CD8-positive, alpha-beta memory T cell (primary cell): ENCODE data around the gene TUSC2. TPM values are rescaled to one million over a fixed set of nuclear protein-coding genes. Genes with fewer than 3 reads are reported as not detected.
"Not testable (repeated sequence)": the region's sequence is repeated elsewhere in the genome, so short reads cannot be mapped to it uniquely, and the experiment has no call there.

Experiments
- CTCF ChIA-PET: fragments of 350-600 bp; sonication (Branson Sonifier 250); formaldehyde crosslinking; loops from one replicate; lab custom pipeline; 2021; ENCODE audit warnings: antibody characterized with exemption; lab: Charles Lee
- POLR2A ChIA-PET: fragments of 350-600 bp; sonication (Branson Sonifier 250); formaldehyde crosslinking; loops from one replicate; lab custom pipeline; 2021; ENCODE audit warnings: antibody characterized with exemption; lab: Charles Lee
- DNase-seq, 5 donors: peaks; one replicate each; pipeline versions ENCODE4 v3.0.0 to v3.0.0-alpha.2; 2020 to 2022; ENCODE audit warnings: mixed read lengths in 1 of 5
- H3K27ac ChIP-seq: one replicate; pipeline ENCODE4 v1.7.0; 2013; ENCODE audit warnings: low read depth, mild to moderate bottlenecking, low read length, moderate library complexity
- H3K27me3 ChIP-seq: 2 replicates; pipeline ENCODE4 v1.7.0; 2013; ENCODE audit warnings: low read length, mild to moderate bottlenecking; ENCODE audit not compliant: insufficient read depth, poor library complexity, severe bottlenecking
- H3K36me3 ChIP-seq: 2 replicates; pipeline ENCODE4 v1.7.0; 2013; ENCODE audit warnings: mild to moderate bottlenecking, low read length, moderate library complexity; ENCODE audit not compliant: insufficient read depth
- H3K4me1 ChIP-seq: 2 replicates; pipeline ENCODE4 v1.7.0; 2013; ENCODE audit warnings: mild to moderate bottlenecking, low read length, moderate library complexity; ENCODE audit not compliant: insufficient read depth
- H3K4me3 ChIP-seq: 2 replicates; pipeline ENCODE4 v1.7.0; 2013; ENCODE audit warnings: mild to moderate bottlenecking, low read length
- H3K9me3 ChIP-seq: 2 replicates; pipeline ENCODE4 v1.7.0; 2013; ENCODE audit warnings: mild to moderate bottlenecking, low read length
- H3K27ac Mint-ChIP-seq, 8 donors: one replicate each; pipeline ENCODE4 v1.8.0; 2020 to 2021; ENCODE audit warnings: mixed read lengths in 8 of 8, mild to moderate bottlenecking in 6 of 8, inconsistent platforms in 3 of 8, moderate library complexity in 3 of 8
- H3K27me3 Mint-ChIP-seq, 2 donors: one replicate each; pipeline ENCODE4 v1.8.0; 2020 to 2021; ENCODE audit warnings: mixed read lengths in 2 of 2, mild to moderate bottlenecking in 1 of 2, moderate library complexity in 1 of 2
- H3K36me3 Mint-ChIP-seq, 3 donors: one replicate each; pipeline ENCODE4 v1.8.0; 2020 to 2021; ENCODE audit warnings: mixed read lengths in 3 of 3, inconsistent platforms in 1 of 3, mild to moderate bottlenecking in 1 of 3
- H3K4me1 Mint-ChIP-seq, 3 donors: one replicate each; pipeline ENCODE4 v1.8.0; 2020 to 2021; ENCODE audit warnings: mixed read lengths in 3 of 3, inconsistent platforms in 1 of 3, mild to moderate bottlenecking in 1 of 3
- H3K4me3 Mint-ChIP-seq, 7 donors: one replicate each; pipeline ENCODE4 v1.8.0; 2020 to 2021; ENCODE audit warnings: mixed read lengths in 7 of 7, mild to moderate bottlenecking in 6 of 7, moderate library complexity in 4 of 7, inconsistent platforms in 2 of 7
- H3K9me3 Mint-ChIP-seq, 5 donors: one replicate each; pipeline ENCODE4 v1.8.0; 2020 to 2022; ENCODE audit warnings: mixed read lengths in 5 of 5, mild to moderate bottlenecking in 3 of 5, moderate library complexity in 2 of 5, inconsistent platforms in 1 of 5
- polyA plus RNA-seq: library from polyadenylated mRNA; unstranded; fragments of 300-500 nt; fragmentation: Illumina TruSeq; gene quantifications from one replicate; pipeline ENCODE4 v1.2.3, GENCODE V29; 2021
- total RNA-seq, 2 experiments: library from RNA; stranded (reverse); gene quantifications; one replicate each; pipeline ENCODE4 v1.2.3, GENCODE V29; 2021

The TUSC2 gene
- total and polyA plus RNA-seq, 3 experiments from 2014 or later: 31.4 to 52.9 (median 36.6) TPM

GRCh38 chr3:50286322-50287227 lies 41.4 kb downstream of the TUSC2 start:
- no peaks in the 10 kb centered on the region for H3K9me3 Mint-ChIP-seq
- no peaks in the 10 kb centered on the region for H3K27me3 Mint-ChIP-seq
- POLR2A ChIA-PET: no interaction called here
- H3K36me3 ChIP-seq: peaks cover 6% of the 10 kb centered on the region
- DNase-seq: no peak
- CTCF ChIA-PET: interaction anchor here (1.0 kb wide), 1 partner anchor 92 kb away, joined by 3 read pairs; no protein-coding TSS in a partner anchor
- peaks cover 5 to 6% (median 6%) of the 10 kb centered on the region in 3 donors for H3K4me1 Mint-ChIP-seq
- peaks cover 12% of the 10 kb centered on the region for H3K4me1 ChIP-seq
- H3K27me3 ChIP-seq: no peaks in the 10 kb centered on the region
- H3K9me3 ChIP-seq: no peaks in the 10 kb centered on the region
- peaks cover 0 to 42% (median 7%) of the 10 kb centered on the region in 3 donors for H3K36me3 Mint-ChIP-seq
- no peak overlapping the region for H3K4me3 ChIP-seq
- no peak overlapping the region for H3K4me3 Mint-ChIP-seq
- no peak overlapping the region for H3K27ac ChIP-seq
- peak overlapping the region in 1 of 8 donors; percentile 26 for H3K27ac Mint-ChIP-seq

- not testable (repeated sequence) for H3K4me1 Mint-ChIP-seq, H3K27me3 Mint-ChIP-seq, H3K9me3 Mint-ChIP-seq, H3K4me3 ChIP-seq, H3K36me3 ChIP-seq, H3K4me3 Mint-ChIP-seq, H3K9me3 ChIP-seq, H3K27me3 ChIP-seq, DNase-seq, H3K4me1 ChIP-seq, H3K27ac Mint-ChIP-seq, H3K27ac ChIP-seq
- ChIA-PET POLR2A (interaction anchor here (0.6 to 1.1 kb wide), 2 partner anchors 8 to 76 kb away, joined by 3 read pairs; partner anchors contain the start of gene IFRD2), CTCF (interaction anchor here (1.0 to 1.7 kb wide), 2 partner anchors 14 to 24 kb away, joined by 3 to 5 read pairs; no protein-coding TSS in a partner anchor)
- peaks cover 0 to 28% (median 7%) of the 10 kb centered on the region in 3 donors for H3K36me3 Mint-ChIP-seq
These were observed 43.9 kb downstream of the TUSC2 start for GRCh38 chr3:50284121-50284520.

- Mint-ChIP-seq H3K4me1 (peaks cover 10 to 17% (median 14%) of the 10 kb centered on the region in 3 donors), H3K27me3 (peaks cover 19 to 22% of the 10 kb centered on the region in 2 donors), H3K36me3 (no peaks in the 10 kb centered on the region), H3K27ac (no peak overlapping the region), H3K4me3 (no peak overlapping the region), H3K9me3 (no peaks in the 10 kb centered on the region)
- CTCF ChIA-PET: interaction anchor here (0.7 to 2.2 kb wide), 5 partner anchors 28 to 87 kb away, joined by 3 to 10 read pairs (median 4); no protein-coding TSS in a partner anchor
- H3K4me3 ChIP-seq: no peak overlapping the region
- DNase-seq: no peak
- no peaks in the 10 kb centered on the region for H3K36me3 ChIP-seq
- H3K27ac ChIP-seq: no peak overlapping the region
- H3K9me3 ChIP-seq: no peaks in the 10 kb centered on the region
- POLR2A ChIA-PET: interaction anchor here (0.5 to 1.4 kb wide), 2 partner anchors 39 to 44 kb away, joined by 3 to 4 read pairs; partner anchors contain the start of gene GNAI2
- H3K4me1 ChIP-seq: peaks cover 15% of the 10 kb centered on the region
- H3K27me3 ChIP-seq: peaks cover 13% of the 10 kb centered on the region
These were observed 48.6 kb downstream of the TUSC2 start for GRCh38 chr3:50279255-50280016.

- no peak within 1 kb of the TSS for H3K27ac ChIP-seq
- no peak within 1 kb of the TSS for H3K4me3 Mint-ChIP-seq
- CTCF ChIA-PET: interaction anchor here (1.4 to 2.2 kb wide), 3 partner anchors 32 to 87 kb away, joined by 3 to 10 read pairs (median 10); no protein-coding TSS in a partner anchor
These were observed 49.2 kb downstream of the TUSC2 start, which contains the start of gene LSMEM2 for GRCh38 chr3:50278880-50279224. TSS of gene LSMEM2 (plus strand) at chr3:50279087. CDS start at chr3:50279114, 27 bp downstream.

GRCh38 chr3:50278123-50278879 lies 49.7 kb downstream of the TUSC2 start:
- Mint-ChIP-seq H3K36me3 (no peaks in the 10 kb centered on the region), H3K4me1 (peaks cover 15 to 26% (median 19%) of the 10 kb centered on the region in 3 donors), H3K27me3 (peaks cover 24 to 29% of the 10 kb centered on the region in 2 donors), H3K27ac (peak overlapping the region in 1 of 8 donors; percentile 61), H3K9me3 (no peaks in the 10 kb centered on the region), H3K4me3 (no peak overlapping the region)
- ChIA-PET CTCF (interaction anchor here (1.4 to 2.2 kb wide), 4 partner anchors 18 to 86 kb away, joined by 3 to 10 read pairs (median 6); no protein-coding TSS in a partner anchor), POLR2A (interaction anchor here (1.4 kb wide), 1 partner anchor 43 kb away, joined by 4 read pairs; the partner anchor contains the start of gene GNAI2)
- Histone ChIP-seq H3K27me3 (peaks cover 24% of the 10 kb centered on the region), H3K4me1 (peaks cover 24% of the 10 kb centered on the region), H3K4me3 (no peak overlapping the region), H3K9me3 (no peaks in the 10 kb centered on the region), H3K36me3 (no peaks in the 10 kb centered on the region), H3K27ac (no peak overlapping the region)
- DNase-seq: no peak

More at GRCh38 chr3:50278880-50279224, 49.2 kb downstream of the TUSC2 start, which contains the start of gene LSMEM2:
- H3K27me3 ChIP-seq: peaks cover 19% of the 10 kb centered on the region
- DNase-seq: no peak
- no peak within 1 kb of the TSS for H3K4me3 ChIP-seq
- Mint-ChIP-seq H3K27me3 (peaks cover 24 to 28% of the 10 kb centered on the region in 2 donors), H3K36me3 (no peaks in the 10 kb centered on the region), H3K27ac (peak within 1 kb of the TSS in 1 of 8 donors; percentile 61), H3K4me1 (peaks cover 15 to 23% (median 19%) of the 10 kb centered on the region in 3 donors), H3K9me3 (no peaks in the 10 kb centered on the region)
- no peaks in the 10 kb centered on the region for H3K36me3 ChIP-seq
- POLR2A ChIA-PET: interaction anchor here (0.5 to 1.4 kb wide), 2 partner anchors 38 to 43 kb away, joined by 3 to 4 read pairs; partner anchors contain the start of gene GNAI2
- no peaks in the 10 kb centered on the region for H3K9me3 ChIP-seq
- H3K4me1 ChIP-seq: peaks cover 21% of the 10 kb centered on the region

- no peak overlapping the region for H3K27ac Mint-ChIP-seq
- H3K27me3 Mint-ChIP-seq: peaks cover 28 to 34% of the 10 kb centered on the region in 2 donors
- H3K4me1 ChIP-seq: peaks cover 28% of the 10 kb centered on the region
- H3K36me3 ChIP-seq: no peaks in the 10 kb centered on the region
- CTCF ChIA-PET: interaction anchor here (1.0 to 7.2 kb wide), 5 partner anchors 13 to 96 kb away, joined by 3 to 86 read pairs (median 3); no protein-coding TSS in a partner anchor
- peaks cover 28% of the 10 kb centered on the region for H3K27me3 ChIP-seq
- no peak for DNase-seq
- H3K4me3 ChIP-seq: no peak overlapping the region
- H3K9me3 Mint-ChIP-seq: no peaks in the 10 kb centered on the region
- POLR2A ChIA-PET: no interaction called here
- H3K36me3 Mint-ChIP-seq: no peaks in the 10 kb centered on the region
- H3K27ac ChIP-seq: no peak overlapping the region
- peaks cover 20 to 32% (median 24%) of the 10 kb centered on the region in 3 donors for H3K4me1 Mint-ChIP-seq
- no peak overlapping the region for H3K4me3 Mint-ChIP-seq
- H3K9me3 ChIP-seq: no peaks in the 10 kb centered on the region
These were observed 51.3 kb downstream of the TUSC2 start for GRCh38 chr3:50276762-50277101.
